Mesothelial cell of epicardium (in vitro differentiated cells): ENCODE results near the gene RASAL3. TPM values are rescaled to one million over a fixed set of nuclear protein-coding genes. Genes with fewer than 3 reads are reported as not detected.
"Not testable (repeated sequence)": the region's sequence is repeated elsewhere in the genome, so short reads cannot be mapped to it uniquely, and the experiment has no call there.

Experiments used
- DNase-seq, 2 experiments: peaks; one replicate each; pipeline ENCODE4 v3.0.0; 2021; ENCODE audit warnings: low spot score in 2 of 2; ENCODE audit not compliant: unreplicated experiment in 2 of 2
- H3K27ac Mint-ChIP-seq: 2 replicates; pipeline ENCODE4 v1.8.0; 2021; ENCODE audit warnings: mixed read lengths
- H3K27me3 Mint-ChIP-seq: 2 replicates; pipeline ENCODE4 v1.8.0; 2021; ENCODE audit warnings: low read depth, mixed read lengths
- H3K36me3 Mint-ChIP-seq: 2 replicates; pipeline ENCODE4 v1.8.0; 2021; ENCODE audit warnings: mixed read lengths
- H3K4me1 Mint-ChIP-seq: 2 replicates; pipeline ENCODE4 v1.8.0; 2021; ENCODE audit warnings: mixed read lengths
- H3K4me3 Mint-ChIP-seq: 2 replicates; pipeline ENCODE4 v1.8.0; 2021; ENCODE audit warnings: mild to moderate bottlenecking, moderate library complexity, mixed read lengths
- H3K9me3 Mint-ChIP-seq: 2 replicates; pipeline ENCODE4 v1.8.0; 2021; ENCODE audit warnings: mixed read lengths
- CTCF ChIP-seq: fragments of 200-600 bp; sonication (generic); IDR thresholded peaks from one replicate; pipeline ENCODE4 v1.5.0; 2021; ENCODE audit warnings: antibody characterized with exemption; ENCODE audit not compliant: unreplicated experiment
- total RNA-seq: library from RNA; stranded (reverse); gene quantifications from 3 replicates; pipeline ENCODE4 v1.2.1, GENCODE V29; 2021

RASAL3 gene
- total RNA-seq, 1 donor from 2014 or later = not detected

DNA sequence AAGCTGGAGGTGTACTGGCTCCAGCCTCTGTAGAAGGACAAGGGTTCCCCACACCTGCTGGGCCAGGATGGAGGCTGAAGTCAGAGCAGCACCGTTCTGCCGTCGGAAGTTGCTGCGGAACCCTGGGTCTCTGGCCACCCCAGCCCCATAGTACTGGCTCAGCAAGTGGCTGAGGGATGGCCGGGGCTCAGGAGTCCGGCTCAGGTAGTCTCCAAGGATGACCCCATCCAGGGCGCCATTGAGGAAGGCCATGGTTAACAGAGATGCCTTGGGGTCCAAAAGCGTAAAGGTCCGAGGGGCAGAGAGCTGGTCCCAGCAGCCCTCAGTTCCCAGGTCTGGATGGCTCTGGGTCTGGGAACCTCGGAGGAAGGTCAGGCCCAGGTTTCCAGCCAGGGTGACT lies 11.3 kb upstream of the RASAL3 start:
- no peaks in the 10 kb centered on the region for H3K4me1 Mint-ChIP-seq
- TF ChIP-seq CTCF = no peak
- no peak for DNase-seq
- no peak overlapping the region for H3K27ac Mint-ChIP-seq
- H3K9me3 Mint-ChIP-seq = peaks cover 23% of the 10 kb centered on the region
- no peak overlapping the region for H3K4me3 Mint-ChIP-seq
- H3K27me3 Mint-ChIP-seq = peaks cover 10% of the 10 kb centered on the region
- H3K36me3 Mint-ChIP-seq = no peaks in the 10 kb centered on the region

- no peak for TF ChIP-seq CTCF
- Mint-ChIP-seq H3K4me1 (no peaks in the 10 kb centered on the region), H3K9me3 (peaks cover 23% of the 10 kb centered on the region), H3K27ac (no peak overlapping the region), H3K36me3 (no peaks in the 10 kb centered on the region), H3K4me3 (no peak overlapping the region), H3K27me3 (peaks cover 14% of the 10 kb centered on the region)
- DNase-seq = no peak
Measured at GRCh38 chr19:15475169-15475568, 10.8 kb upstream of the RASAL3 start.

- DNase-seq, H3K4me3 Mint-ChIP-seq, H3K4me1 Mint-ChIP-seq, H3K27ac Mint-ChIP-seq, H3K36me3 Mint-ChIP-seq: not testable (repeated sequence)
- Mint-ChIP-seq H3K9me3 (peaks cover 20% of the 10 kb centered on the region), H3K27me3 (peaks cover 26% of the 10 kb centered on the region)
Measured at GRCh38 chr19:15473821-15474220, 9.5 kb upstream of the RASAL3 start.

- DNase-seq = no peak
- Mint-ChIP-seq H3K9me3 (peaks cover 16% of the 10 kb centered on the region), H3K27me3 (peaks cover 46% of the 10 kb centered on the region), H3K4me3 (no peak overlapping the region), H3K4me1 (no peaks in the 10 kb centered on the region), H3K27ac (no peak overlapping the region), H3K36me3 (no peaks in the 10 kb centered on the region)
- no peak for TF ChIP-seq CTCF
Measured at GRCh38 chr19:15471639-15472101, 7.3 kb upstream of the RASAL3 start.

DNA sequence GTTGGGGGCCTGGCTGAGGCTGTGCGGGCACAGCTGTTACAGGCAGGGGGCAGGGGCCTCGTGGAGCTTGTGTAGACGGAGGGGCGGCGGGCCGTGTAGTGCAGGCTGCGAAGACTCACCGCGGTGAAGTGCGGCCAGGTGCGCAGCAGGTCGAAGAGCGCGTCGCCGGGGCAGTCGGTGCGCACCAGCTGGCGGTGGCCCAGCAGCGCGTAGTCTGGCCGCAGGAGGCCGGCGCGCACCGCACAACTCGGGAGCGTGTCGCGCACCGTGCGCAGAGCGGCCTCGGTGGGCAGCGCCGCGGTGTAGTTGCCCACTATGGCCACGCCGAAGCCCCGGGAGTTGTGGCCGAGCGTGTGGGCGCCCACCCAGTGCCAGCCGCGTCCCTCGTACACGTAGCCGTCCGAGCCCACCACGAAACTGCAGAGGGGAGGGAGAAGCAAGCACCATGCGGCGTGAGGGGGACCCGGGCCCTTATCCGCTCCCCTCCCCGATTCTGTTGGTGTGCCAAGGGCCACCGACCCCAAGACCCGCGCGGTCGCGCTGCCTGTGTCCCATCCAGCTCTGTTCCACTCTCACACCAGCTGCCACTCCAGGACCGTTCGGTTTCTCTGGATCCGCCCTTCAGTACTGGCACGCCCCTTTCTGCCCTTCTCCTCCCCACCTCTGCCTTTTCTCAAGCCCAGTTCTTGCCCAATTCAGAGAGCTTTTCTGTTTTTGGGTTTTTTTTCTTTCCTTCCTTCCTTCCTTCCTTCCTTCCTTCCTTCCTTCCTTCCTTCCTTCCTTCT lies 5.4 kb upstream of the RASAL3 start:
- H3K4me1 Mint-ChIP-seq = no peaks in the 10 kb centered on the region
- no peak overlapping the region for H3K27ac Mint-ChIP-seq
- peaks cover 54% of the 10 kb centered on the region for H3K27me3 Mint-ChIP-seq
- peaks cover 10% of the 10 kb centered on the region for H3K9me3 Mint-ChIP-seq
- H3K36me3 Mint-ChIP-seq = no peaks in the 10 kb centered on the region
- TF ChIP-seq CTCF = no peak
- DNase-seq = no peak
- no peak overlapping the region for H3K4me3 Mint-ChIP-seq

DNA sequence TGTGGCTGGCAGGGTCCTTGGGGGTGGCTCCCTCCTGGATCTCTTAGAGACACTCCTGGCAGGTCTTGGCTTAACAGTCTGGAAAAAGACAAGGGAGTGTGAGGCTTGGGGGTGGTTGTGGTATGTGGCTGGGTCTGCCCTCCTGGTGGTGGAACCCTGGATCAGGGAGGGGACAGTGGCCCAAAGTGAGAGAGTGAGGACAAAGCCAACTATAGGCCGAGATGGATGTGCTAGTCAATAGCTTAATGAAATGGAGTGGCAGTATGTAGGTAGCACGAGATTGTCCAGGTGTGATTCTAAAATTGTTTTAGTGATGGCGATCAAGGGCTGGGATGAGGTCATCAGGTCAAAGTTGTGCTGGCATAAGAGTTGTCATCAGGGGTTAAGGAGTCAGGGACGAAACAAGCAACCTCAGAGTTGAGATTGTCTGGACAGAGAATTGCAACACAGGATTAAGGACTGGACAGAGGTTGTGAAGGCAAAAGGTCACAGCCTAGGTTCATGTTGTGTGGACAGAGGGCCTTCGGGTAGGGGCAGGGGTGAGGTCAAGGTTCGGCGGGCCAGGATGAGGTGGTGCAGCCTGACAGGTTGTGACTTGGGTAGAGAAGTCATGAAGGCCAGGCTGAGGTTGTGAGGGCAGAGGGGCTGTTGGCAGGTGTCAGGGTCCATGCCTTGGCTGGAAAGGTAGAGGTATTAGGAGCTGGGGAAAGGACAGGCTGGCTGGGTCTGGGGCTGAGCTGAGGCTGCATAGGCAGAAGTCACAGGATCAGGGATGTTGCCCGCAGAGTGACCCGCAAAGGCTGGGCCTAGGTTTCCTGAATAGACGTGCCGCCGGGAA lies 4.5 kb upstream of the RASAL3 start:
- Mint-ChIP-seq H3K4me1 (no peaks in the 10 kb centered on the region), H3K27ac (no peak overlapping the region), H3K4me3 (no peak overlapping the region), H3K36me3 (no peaks in the 10 kb centered on the region), H3K9me3 (peaks cover 10% of the 10 kb centered on the region), H3K27me3 (peaks cover 59% of the 10 kb centered on the region)
- no peak for TF ChIP-seq CTCF
- DNase-seq = no peak
